ENCODE measurements around the gene ARRDC5.
"Not testable (repeated sequence)": the region's sequence is repeated elsewhere in the genome, so short reads cannot be mapped to it uniquely, and the experiment has no call there.

The ARRDC5 gene

DNA sequence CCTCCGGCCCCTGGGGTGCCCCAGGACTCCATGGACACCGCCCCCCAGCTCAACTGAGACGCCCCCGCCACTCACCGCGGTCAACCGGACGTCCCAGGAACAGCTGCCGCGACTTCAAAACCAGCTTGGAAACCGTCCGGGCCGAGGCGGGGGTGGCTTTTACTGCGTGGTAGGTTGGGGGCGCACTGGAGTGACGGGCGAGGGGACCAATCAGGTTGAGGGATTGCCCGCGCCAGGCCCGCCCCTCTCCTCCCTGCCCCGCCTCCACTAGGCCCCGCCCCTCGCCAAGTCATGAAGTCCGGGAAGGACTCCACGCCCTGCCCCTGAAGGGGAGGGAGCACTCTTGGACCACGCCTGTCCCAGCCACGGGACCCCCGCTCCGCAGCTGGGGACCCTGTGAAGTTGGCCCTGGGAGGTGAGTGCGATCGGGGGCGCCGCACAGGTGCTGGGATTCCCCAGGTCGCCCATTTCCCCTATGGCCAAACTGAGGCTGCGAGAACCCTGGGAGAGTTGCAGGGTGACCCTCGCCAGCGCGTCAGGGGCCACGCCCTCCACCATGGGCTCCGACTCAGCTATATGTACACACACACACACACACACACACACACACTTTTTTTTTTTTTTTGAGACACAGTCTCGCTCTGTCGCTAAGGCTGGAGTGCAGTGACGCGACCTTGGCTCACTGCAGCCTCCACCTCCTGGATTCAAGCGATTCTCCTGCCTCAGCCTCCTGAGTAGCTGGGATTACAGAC lies 35.0 kb downstream of the ARRDC5 start, which contains the start of gene PLIN3:
TSS of gene PLIN3 (minus strand) at position 134 of the 752 bp plus-strand sequence. CDS start 6,273 bp downstream, outside the sequence.
- peak; percentile 74 to 90 for DNase-seq

DNA sequence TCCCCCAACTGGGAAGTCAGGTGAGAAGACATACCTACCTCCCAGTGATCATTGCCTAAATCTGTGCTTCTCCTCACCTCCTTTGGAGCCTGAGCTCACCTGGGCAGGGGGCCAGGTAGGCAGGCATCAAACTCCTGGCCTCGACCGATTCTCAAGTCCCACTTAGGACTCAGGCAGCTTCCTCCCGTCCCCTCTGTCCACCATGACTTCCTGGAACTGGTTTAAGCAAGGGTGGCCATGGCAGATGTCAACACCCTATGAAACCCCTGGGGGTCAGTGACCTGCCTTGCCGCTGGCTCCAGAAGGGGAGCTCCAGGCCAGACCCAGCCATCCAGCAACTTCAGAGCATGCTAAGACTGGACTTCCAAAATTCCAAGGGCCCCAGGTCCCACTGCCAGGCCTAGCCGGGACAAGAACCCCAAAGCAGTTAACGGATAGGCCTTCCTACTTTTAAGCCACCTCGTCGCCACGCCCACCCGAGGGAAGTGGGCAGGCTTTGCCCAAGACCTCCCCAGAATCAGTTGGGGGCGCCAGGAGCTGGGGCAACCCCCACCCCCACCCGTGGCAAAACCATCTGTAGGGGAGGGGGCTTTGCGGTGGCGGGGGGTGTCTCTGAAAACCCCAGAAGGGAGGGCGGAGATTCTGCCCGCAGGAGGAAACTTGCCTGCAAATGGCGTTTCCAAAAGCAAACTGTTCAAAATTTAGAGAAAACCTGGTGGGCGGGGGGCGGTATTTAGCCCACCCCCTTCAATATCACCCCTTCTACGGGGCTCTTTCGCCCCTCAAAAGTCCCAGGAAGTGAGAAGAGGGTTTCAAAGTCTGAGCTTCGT lies 35.9 kb downstream of the ARRDC5 start:
- no peak for DNase-seq

DNA sequence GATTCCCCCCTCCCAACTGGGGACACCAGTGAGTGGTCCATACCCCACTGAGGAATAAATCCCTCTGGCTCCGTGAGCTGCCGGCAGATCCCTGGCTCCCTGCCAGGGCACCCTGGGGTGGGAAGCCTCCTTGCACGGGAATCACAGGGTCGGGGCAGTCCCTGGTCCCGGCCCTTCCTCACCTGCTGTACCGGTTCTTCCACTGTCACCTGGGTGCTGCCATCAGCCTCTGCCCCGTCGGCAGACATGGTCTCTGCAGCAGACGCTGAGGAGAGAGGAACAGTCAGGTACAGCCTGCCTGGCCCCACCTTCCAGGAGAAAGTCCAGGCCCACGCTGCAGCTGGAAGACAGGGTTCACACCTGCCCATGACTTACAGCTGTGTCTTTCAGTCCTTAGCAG lies 41.5 kb downstream of the ARRDC5 start:
- DNase-seq: no peak

DNA sequence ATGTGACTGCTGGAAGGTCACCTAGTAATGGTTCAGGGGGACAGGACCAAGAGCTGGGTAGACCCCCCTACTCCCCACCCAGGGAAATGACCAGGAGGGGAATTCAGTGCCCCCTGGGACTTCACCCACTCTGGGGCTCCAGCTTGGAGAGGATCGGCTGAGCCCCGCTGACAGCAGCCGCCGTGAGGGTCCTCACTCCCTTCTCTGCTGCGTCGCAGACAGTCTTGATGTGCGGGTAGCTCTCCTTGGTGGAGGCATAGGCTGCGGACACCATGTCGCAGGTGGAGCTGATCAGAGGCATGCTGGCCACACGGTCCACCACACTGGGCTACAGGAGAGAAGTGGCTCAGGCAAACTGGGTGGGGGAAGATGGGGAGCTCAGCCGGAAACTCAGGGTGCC lies 43.0 kb downstream of the ARRDC5 start:
- no peak for DNase-seq

DNA sequence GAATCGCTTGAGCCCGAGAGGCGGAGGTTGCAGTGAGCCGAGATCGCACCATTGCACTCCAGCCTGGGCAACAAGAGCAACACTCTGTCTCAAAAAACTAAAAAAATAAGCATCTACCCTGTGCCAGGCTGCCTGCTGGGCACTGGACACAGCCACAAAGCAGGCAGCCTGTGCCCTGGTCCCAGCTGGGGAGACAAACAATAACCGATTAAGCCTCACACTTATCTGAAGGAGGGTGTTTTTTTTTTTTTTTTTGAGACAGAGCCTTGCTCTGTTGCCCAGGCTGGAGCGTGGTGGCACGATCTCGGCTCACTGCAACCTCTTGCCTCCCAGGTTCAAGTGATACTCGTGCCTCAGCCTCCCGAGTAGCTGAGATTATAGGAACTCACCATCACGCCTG lies 46.2 kb downstream of the ARRDC5 start:
- DNase-seq: peak; percentile 14 to 21

DNA sequence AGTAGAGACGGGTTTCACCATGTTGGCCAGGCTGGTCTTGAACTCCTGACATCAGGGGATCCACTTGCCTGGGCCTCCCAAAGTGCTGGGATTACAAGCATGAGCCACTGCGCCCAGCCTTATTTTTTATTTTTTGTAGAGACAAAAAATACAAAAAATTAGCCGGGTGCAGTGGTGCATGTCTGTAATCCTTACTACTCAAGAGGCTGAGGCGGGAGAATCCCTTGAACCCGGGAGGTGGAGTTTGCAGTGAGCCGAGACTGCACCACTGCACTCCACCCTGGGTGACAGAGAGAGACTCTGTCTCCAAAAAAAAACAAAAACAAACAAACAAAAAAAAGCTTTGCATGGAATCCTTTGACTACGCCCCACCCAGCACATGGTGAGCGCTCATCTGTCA lies 49.2 kb downstream of the ARRDC5 start:
- DNase-seq: not testable (repeated sequence)

DNA sequence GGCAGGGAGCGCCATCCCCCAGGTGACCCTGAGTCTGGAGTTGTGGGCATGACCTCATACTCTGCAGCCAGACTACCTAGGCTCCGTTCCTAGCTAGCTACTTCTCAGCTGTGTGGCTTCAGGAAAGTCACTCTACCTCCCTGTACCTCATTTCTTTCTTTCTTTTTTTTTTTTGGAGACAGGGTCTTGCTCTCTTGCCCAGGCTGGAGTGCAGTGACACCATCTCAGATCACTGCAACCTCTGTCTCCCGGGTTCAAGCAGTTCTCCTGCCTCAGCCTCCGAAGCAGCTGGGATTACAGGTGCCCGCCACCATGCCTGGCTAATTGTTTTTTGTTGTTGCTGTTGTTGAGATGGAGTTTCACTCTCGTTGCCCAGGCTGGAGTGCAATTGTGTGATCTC lies 50.2 kb downstream of the ARRDC5 start:
- DNase-seq: no peak

DNA sequence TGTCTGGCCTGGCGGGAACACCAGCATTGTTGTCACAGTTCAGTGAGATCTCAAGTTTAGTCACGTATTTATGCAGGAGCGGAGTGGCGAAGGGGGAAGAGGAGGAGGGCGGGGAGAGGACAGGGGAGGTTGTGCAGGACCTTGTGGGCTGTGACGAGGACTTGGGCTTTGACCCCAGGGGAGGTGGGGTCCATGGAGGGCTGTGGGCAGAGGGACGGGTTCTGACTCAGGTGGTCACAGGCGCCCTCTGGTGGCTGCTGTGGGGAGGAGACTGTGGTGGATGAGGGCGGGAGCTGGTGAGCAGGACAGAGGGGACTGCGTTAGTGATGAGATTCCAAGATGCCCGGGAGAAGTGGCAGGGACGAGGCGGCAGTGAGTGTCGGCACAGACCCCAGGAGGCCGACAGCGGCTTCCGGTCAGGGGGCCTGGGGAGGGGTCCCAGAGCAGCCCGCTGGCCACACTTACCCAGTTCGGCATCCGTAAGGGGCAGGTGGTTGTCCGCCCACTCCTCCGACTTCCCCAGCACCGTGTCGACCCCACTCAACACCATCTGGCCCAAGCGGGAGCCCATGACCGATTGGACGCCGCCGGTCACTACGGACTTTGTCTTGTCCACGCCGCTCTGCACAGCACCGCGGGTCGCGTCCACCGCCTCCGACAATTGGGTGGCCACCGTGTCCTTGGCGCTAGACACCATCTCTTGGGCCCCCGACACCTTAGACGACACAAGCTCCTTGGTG lies 51.0 kb downstream of the ARRDC5 start:
- DNase-seq: peak; percentile 14 to 64

DNA sequence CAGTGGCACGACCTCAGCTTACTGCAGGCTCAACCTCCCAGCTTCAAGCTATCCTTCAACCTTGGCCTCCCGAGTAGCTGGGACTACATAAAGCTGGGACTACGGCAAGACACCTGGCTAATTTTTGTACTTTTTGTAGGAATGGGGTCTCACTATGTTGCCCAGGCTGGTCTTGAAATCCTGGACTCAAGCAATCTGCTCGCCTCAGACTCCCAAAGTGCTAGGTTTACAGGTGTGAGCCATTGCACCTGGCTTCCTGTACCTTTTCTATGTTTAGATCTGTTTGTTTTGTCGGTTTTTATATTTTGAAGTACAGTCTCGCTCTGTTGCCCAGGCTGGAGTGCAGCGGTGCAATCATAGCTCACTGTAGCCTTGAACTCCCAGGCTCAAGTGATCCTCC lies 53.7 kb downstream of the ARRDC5 start:
- DNase-seq: no peak

DNA sequence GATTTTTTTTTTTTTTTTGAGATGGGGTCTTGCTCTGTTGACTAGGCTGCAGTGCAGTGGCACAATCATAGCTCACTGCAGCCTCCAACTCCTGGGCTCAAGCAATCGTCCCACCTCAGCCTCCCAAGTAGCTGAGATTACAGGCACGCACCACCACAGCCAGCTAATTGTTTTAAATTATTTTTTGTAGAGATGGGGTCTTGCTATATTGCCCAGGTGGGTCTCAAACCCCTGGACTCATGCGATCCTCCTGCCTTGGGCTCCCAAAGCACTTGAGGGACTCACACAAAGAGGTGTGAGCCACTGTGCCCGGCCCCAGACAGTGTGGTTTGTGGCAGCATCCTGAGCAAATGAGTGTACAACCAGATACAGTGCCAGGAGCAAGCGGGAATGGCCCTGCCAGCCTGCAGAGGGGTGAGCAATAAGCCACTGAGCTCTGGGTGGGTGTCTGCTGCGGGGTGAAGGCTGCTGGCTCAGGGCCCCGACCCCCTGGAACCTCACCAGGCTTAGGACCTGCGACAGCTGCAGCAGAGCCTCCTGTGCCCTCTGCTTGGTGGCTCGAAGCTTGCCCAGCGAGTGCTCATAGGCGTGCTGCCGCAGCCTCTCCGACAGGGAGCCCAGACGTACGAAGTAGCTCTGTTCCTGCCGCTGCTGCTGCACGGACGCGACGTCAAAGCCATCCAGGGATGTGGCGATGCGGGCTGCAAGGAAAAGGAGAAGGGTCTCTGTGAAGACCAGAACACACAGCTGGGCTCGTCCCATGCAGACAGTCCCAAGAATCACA lies 55.3 kb downstream of the ARRDC5 start:
- no peak for DNase-seq

DNA sequence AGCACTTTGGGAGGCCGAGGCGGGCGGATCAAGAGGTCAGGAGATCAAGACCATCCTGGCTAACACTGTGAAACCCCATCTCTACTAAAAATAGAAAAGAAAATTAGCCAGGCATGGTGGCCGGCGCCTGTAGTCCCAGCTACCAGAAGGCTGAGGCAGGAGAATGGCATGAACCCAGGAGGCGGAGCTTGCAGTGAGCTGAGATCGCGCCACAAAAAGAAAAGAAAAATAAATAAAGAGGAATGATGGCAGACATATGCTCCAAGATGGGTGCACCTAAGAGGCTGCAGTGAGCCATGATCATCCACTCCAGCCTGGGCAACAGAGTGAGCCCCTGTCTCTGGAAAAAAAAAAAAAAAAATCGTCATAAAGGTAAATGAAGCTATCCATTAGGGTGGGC lies 56.7 kb downstream of the ARRDC5 start:
- not testable (repeated sequence) for DNase-seq

DNA sequence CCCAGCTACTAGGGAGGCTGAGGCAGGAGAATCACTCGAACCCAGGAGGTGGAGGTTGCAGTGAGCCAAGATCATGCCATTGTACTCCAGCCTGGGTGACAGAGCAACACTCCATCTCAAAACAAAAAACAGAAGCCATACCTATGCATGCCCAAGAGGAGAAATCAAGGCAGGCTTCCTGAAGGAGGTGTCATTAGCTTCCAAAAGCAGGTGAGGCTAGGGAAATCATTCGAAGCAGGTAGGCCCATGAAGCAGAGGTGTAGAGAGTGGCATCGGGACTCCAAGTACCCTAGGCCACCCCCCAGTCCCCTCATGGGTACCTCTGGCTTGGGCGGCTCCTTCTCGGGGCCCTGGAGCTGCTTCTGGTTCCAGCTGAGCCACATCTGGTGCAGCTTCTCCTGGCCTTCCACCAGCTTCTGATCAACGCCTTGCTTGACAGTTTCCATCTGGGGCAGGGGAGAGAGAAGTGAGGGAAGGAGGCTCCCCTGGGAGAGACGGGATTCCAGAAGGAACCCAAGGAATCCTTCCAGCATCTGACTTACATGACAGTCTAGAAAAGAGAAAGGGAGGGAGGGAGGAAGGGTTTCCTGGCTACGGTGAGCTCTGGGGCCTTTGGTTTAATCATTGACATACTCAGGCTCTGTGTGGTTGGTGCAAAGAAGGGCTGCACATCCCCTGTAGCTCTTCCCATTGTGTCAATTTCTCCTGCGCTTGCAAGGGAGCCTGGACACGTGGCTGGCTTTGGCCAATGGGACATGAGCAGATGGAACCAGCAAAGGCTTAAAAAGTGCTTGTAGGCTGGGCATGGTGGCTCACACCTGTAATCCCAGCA lies 58.1 kb downstream of the ARRDC5 start:
- DNase-seq: no peak

DNA sequence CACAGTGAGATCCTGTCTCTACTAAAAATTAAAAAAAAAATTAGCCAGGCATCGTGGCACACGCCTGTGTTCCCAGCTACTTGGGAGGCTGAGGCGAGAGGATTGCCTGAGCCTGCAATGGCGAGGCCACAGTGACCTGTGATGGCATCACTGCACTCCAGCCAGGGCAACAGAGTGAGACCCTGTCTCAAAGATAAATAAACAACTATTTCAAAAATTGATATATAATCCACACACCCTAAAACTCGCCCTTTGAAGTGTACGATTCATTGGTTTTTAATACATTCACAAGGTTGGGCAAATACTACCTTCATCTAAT lies 59.1 kb downstream of the ARRDC5 start:
- DNase-seq: no peak

Measured in hippocampal formation (tissue), 2 donors.